Keratinocyte (primary cell): Measurements from ENCODE around the gene KIAA1217. TPM values are rescaled to one million over a fixed set of nuclear protein-coding genes. Genes with fewer than 3 reads are reported as not detected.

Experiments
- DNase-seq: peaks from one replicate; pipeline ENCODE4 v3.0.0-alpha.2; 2011; ENCODE audit warnings: low read depth, missing footprints, low spot score
- FAIRE-seq: peaks from 2 replicates; lab custom pipeline; 2011; peaks lifted over from hg19 to GRCh38; lab: Jason Lieb, UNC
- H2AFZ ChIP-seq: 2 replicates; pipeline ENCODE4 v1.6.0; 2012; ENCODE audit warnings: low read length, control low read depth, inconsistent platforms; ENCODE audit not compliant: control insufficient read depth
- H3K27ac ChIP-seq: 2 replicates; pipeline ENCODE4 v1.5.1; 2011; ENCODE audit warnings: low read length; ENCODE audit not compliant: control insufficient read depth, insufficient read depth
- H3K27me3 ChIP-seq: 3 replicates; pipeline ENCODE4 v1.6.0; 2011; ENCODE audit warnings: low read length; ENCODE audit not compliant: control insufficient read depth, insufficient read depth; ENCODE audit errors: extremely low read depth
- H3K36me3 ChIP-seq, 2 experiments: 2 replicates in 1 of 2; 3 replicates in 1 of 2; pipeline ENCODE4 v1.5.1; 2011; ENCODE audit warnings: low read length in 2 of 2, mild to moderate bottlenecking in 1 of 2; ENCODE audit not compliant: control insufficient read depth in 2 of 2, insufficient read depth in 2 of 2; ENCODE audit errors: extremely low read depth in 1 of 2
- H3K4me1 ChIP-seq: 3 replicates; pipeline ENCODE4 v1.5.1; 2011; ENCODE audit warnings: low read length; ENCODE audit not compliant: control insufficient read depth, insufficient read depth; ENCODE audit errors: extremely low read depth
- H3K4me2 ChIP-seq: 3 replicates; pipeline ENCODE4 v1.6.0; 2011; ENCODE audit warnings: low read depth, low read length; ENCODE audit not compliant: control insufficient read depth, insufficient read depth; ENCODE audit errors: extremely low read depth
- H3K4me3 ChIP-seq, 3 experiments: fragments of 200-600 bp in 1 of 3; sonication (generic) in 1 of 3; 2 replicates in 2 of 3; 3 replicates in 1 of 3; pipeline ENCODE4 v1.5.1; 2011 to 2016; ENCODE audit warnings: low read length in 3 of 3, mild to moderate bottlenecking in 3 of 3, control low read depth in 2 of 3, inconsistent platforms in 1 of 3, low read depth in 1 of 3, mixed read lengths in 1 of 3, mixed run types in 1 of 3, moderate library complexity in 1 of 3; ENCODE audit not compliant: control insufficient read depth in 2 of 3, insufficient read depth in 2 of 3; ENCODE audit errors: extremely low read depth in 1 of 3
- H3K79me2 ChIP-seq: 2 replicates; pipeline ENCODE4 v1.6.0; 2012; ENCODE audit warnings: low read length; ENCODE audit not compliant: control insufficient read depth, insufficient read depth
- H3K9ac ChIP-seq: 3 replicates; pipeline ENCODE4 v1.6.0; 2011; ENCODE audit warnings: low read length; ENCODE audit not compliant: control insufficient read depth, insufficient read depth; ENCODE audit errors: extremely low read depth
- H3K9me1 ChIP-seq: 3 replicates; pipeline ENCODE4 v1.6.0; 2011; ENCODE audit warnings: low read length; ENCODE audit not compliant: control insufficient read depth, insufficient read depth; ENCODE audit errors: extremely low read depth
- H3K9me3 ChIP-seq: 2 replicates; pipeline ENCODE4 v1.5.1; 2012; ENCODE audit warnings: low read depth, low read length; ENCODE audit not compliant: control insufficient read depth
- H4K20me1 ChIP-seq: 3 replicates; pipeline ENCODE4 v1.6.0; 2011; ENCODE audit warnings: low read length; ENCODE audit not compliant: control insufficient read depth, insufficient read depth; ENCODE audit errors: extremely low read depth
- EZH2 ChIP-seq: IDR thresholded peaks from one replicate; pipeline ENCODE4 v1.6.1; 2012; ENCODE audit warnings: inconsistent platforms, mild to moderate bottlenecking, low read length, moderate library complexity
- dilution Hi-C: fragments of 300-500 bp; cut with MboI; formaldehyde crosslinking; loops from one replicate; pipeline ENCODE4 v1.7.0; 2020; ENCODE audit warnings: low sequenced_read_pairs; ENCODE audit not compliant: extremely low pct_ligation_motif_present
- polyA plus RNA-seq, 5 experiments: library from polyadenylated mRNA; depleted of rRNA in 3 of 5; stranded (reverse) in 3 of 5; stranded (forward) in 1 of 5; unstranded in 1 of 5; fragments of >200 nt; gene quantifications; 1 replicate in 1 of 5; 2 replicates in 3 of 5; 3 replicates in 1 of 5; pipeline versions ENCODE4 v1.2.1 to v1.2.3, GENCODE V29; 2011 to 2012; ENCODE audit warnings: missing spikeins in 2 of 5, low read depth in 1 of 5, low replicate concordance in 1 of 5
- TF ChIP-seq, protein P1 (sequence below), 3 experiments: IDR thresholded peaks in 1 of 3; conservative IDR thresholded peaks in 1 of 3; optimal IDR thresholded peaks in 1 of 3; 2 replicates in 2 of 3; 3 replicates in 1 of 3; pipeline versions ENCODE3 to v1.5.1; 2011; ENCODE audit warnings: low read length in 3 of 3, mild to moderate bottlenecking in 3 of 3, moderate library complexity in 2 of 3, control low read depth in 1 of 3, inconsistent platforms in 1 of 3; ENCODE audit not compliant: insufficient read depth in 2 of 3; ENCODE audit errors: extremely low read depth in 1 of 3

The KIAA1217 gene
- polyA plus RNA-seq, 1 donor (not counting 4 experiments of a cell fraction or from before 2014, with no cell fraction given), result 10.4 TPM

DNA sequence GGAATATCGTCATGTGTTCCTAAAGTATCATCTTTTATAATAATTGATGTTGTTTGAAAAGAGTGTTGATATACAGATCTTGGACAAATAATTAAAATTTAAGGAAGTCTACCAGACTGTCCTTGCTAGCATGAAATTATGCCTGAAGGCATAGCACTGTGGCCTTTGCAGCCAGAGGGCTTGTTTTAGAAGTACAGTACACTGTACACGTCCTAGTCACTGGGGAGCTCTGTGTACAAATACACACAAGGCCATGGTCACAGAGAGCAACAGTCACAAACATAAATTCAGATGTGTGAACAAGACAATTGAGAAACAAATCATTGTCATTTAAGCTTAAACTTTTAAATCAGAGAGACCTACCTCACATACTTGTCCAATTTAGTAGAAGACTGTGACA lies 133.0 kb downstream of the KIAA1217 start:
- FAIRE-seq (no peak), DNase-seq (no peak)
- Histone ChIP-seq H3K9me3 (no peaks in the 10 kb centered on the region), H3K79me2 (peaks cover 8% of the 10 kb centered on the region), H4K20me1 (no peaks in the 10 kb centered on the region), H3K27me3 (no peaks in the 10 kb centered on the region), H3K9ac (no peak overlapping the region), H3K4me2 (no peak overlapping the region), H2AFZ (no peak overlapping the region), H3K9me1 (no peaks in the 10 kb centered on the region), H3K4me3 (no peak overlapping the region), H3K27ac (no peak overlapping the region), H3K36me3 (no peaks in the 10 kb centered on the region), H3K4me1 (peaks cover 25% of the 10 kb centered on the region)
- TF ChIP-seq, protein P1, sequence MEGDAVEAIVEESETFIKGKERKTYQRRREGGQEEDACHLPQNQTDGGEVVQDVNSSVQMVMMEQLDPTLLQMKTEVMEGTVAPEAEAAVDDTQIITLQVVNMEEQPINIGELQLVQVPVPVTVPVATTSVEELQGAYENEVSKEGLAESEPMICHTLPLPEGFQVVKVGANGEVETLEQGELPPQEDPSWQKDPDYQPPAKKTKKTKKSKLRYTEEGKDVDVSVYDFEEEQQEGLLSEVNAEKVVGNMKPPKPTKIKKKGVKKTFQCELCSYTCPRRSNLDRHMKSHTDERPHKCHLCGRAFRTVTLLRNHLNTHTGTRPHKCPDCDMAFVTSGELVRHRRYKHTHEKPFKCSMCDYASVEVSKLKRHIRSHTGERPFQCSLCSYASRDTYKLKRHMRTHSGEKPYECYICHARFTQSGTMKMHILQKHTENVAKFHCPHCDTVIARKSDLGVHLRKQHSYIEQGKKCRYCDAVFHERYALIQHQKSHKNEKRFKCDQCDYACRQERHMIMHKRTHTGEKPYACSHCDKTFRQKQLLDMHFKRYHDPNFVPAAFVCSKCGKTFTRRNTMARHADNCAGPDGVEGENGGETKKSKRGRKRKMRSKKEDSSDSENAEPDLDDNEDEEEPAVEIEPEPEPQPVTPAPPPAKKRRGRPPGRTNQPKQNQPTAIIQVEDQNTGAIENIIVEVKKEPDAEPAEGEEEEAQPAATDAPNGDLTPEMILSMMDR (optimal IDR thresholded peaks at IDR 0.05 in 1 of 3, IDR thresholded peaks at IDR 0.05 in 1 of 3, conservative IDR thresholded peaks at IDR 0.05 in 1 of 3; ENCODE audit: extremely low read depth in 1 of 3, insufficient read depth in 2 of 3, low read length in 3 of 3), result no peak
- dilution Hi-C loops, result no loop called here

- TF ChIP-seq, protein P1 (optimal IDR thresholded peaks at IDR 0.05 in 1 of 3, IDR thresholded peaks at IDR 0.05 in 1 of 3, conservative IDR thresholded peaks at IDR 0.05 in 1 of 3; ENCODE audit: extremely low read depth in 1 of 3, insufficient read depth in 2 of 3, low read length in 3 of 3), result no peak
- TF ChIP-seq EZH2, result no peak
- Histone ChIP-seq H3K4me3 (peak overlapping the region in 2 of 3 experiments; percentile 47 to 65), H2AFZ (peak overlapping the region; percentile 85), H3K9me3 (no peaks in the 10 kb centered on the region), H3K4me2 (peak overlapping the region; percentile 95), H3K9me1 (no peaks in the 10 kb centered on the region), H3K36me3 (no peaks in the 10 kb centered on the region), H3K27ac (peak overlapping the region; percentile 86), H3K9ac (peak overlapping the region; percentile 70), H4K20me1 (no peaks in the 10 kb centered on the region), H3K79me2 (peaks cover 8% of the 10 kb centered on the region), H3K4me1 (peaks cover 30% of the 10 kb centered on the region), H3K27me3 (no peaks in the 10 kb centered on the region)
- DNase-seq, result no peak
- dilution Hi-C loops, result no loop called here
- no peak for FAIRE-seq
Measured at GRCh38 chr10:24343686-24344085, 134.7 kb downstream of the KIAA1217 start.
